Activated CD8-positive, alpha-beta memory T cell treated with anti-CD3 and anti-CD28 coated beads, Interleukin-2, amount 50 U/mL, for 1 hour (primary cell): ENCODE results near the gene SMIM10L2A.
A peak's percentile ranks its signal among the peaks of the same experiment; 100 is the strongest.
"Not testable (repeated sequence)": the region's sequence is repeated elsewhere in the genome, so short reads cannot be mapped to it uniquely, and the experiment has no call there.

Experiments used
- DNase-seq: peaks from one replicate; pipeline ENCODE4 v3.0.0-alpha.2; 2020; ENCODE audit errors: extremely low read depth

The SMIM10L2A gene

DNA sequence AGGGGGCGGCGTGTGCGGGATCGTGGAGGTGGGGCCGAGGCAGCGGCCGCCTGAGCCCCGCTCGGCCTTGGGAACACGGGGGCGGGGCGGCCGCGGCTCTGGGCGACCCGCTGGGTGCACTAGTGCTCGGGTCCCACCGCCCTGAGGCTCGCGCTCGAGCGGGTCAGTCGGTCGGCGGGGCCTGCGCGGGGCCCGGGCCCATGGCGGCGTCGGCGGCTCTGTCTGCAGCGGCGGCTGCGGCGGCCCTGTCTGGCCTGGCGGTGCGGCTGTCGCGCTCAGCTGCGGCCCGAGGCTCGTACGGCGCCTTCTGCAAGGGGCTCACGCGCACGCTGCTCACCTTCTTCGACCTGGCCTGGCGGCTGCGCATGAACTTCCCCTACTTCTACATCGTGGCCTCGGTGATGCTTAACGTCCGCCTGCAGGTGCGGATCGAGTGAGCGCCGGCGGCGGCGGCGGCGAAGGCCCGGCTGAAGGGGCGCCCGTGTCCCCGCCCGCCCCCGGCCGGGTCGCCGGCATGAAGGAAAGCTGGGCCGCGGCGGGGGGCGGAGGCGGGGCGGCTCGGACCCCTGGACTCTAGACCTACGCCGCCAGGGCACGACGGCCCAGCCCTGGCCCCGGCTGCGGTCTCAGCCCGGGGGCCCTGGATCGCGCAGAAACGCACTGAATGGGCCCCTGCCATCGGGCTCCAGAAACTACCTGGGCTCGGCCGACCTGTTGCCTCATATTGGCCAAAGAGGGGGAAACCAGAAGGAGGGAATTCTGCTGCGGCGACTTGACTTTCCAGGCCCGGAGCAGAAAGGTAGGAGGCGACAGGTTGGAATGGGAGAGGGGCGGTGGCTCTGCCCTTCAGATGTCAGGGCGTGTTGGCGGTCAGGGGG, at the start of gene SMIM10L2A:
Gene SMIM10L2A (plus strand): TSS at position 13 of the 878 bp plus-strand sequence. CDS start 188 bp downstream, at position 201.
- no peak for DNase-seq

DNA sequence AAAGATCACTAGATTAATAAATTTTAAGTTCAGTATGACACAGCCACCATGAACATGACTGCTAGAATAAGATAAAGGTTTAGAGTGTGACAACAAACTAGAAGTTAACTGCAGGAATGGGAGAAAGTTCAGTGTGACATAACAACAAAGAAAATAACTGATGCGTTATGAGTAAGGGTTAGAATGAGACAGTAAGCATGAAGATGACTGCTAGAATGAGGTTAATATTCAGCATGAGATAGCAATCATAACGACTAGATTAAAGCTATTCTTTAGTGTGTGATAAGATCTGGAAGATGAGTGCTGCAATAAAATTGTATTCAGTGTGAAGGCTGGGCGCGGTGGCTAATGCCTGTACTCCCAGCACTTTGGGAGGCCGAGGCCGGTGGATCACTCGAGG, 48.4 kb upstream of the SMIM10L2A start:
- DNase-seq: no peak

DNA sequence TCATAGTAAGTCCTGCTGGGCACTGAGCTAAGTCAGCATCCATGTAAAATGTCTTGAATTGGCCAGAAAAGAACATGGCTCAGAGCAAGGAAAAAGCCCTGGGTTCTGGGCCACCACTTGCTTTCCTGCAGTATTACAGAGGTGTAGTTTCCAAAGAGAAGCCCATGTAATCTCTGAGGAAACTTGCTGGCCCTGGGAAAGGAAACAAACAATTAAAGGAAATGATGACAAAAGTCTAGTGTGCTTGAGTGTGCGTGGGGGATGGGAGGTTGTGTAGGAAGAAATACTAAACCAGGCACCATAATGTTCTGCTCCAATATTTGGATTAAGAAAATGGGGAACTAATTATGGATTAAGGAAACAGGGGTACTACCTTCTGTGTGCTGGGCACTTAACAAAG, 39.5 kb upstream of the SMIM10L2A start:
- DNase-seq: no peak

DNA sequence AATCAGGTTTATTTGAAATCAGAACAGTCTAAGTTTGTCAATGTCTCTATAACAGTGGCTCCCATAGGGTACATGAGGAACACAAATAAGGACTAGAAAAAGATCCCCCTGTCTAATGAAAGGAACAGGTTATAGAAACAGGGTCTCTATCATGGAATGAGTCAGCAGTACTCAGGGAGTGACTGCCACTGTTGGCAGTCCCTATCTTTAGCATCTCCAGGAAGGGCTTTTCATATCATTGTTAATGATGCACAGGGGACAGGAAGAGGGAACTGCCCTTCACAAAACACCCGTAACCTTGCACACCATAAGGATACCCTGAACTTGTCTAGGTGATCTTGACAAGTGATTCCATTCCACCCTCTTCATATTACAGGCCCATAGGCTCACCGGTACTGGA, 38.5 kb upstream of the SMIM10L2A start:
- no peak for DNase-seq

DNA sequence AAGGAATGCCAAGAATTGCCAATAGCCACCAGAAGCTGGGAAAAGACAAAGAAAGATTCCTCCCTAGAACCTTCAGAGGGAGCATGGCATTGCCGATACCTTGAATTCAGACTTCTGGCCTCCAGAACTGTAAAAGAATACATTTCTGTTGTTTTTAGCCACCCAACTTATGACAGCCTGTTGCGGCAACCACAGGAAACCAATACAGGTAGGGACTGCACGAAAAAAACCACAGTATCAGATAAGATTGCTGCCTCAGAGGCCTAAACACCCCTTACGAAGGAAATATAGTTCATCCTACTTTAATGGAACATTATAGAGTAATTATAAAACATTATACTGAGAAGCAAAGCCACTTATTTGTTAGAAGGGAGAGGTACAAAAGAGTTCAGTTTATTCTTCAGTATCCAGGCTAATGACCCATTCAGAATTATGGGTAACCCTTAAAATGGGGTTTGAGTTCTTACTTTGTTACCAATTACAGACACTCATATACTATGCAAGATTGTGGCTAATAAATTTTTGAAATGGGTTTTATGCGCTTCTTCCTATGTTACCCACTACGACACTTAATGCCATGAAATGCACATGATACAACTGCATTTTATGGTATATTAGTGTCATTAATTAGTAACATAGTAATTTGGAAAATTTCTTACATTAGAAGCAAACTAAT, 37.4 kb upstream of the SMIM10L2A start:
- no peak for DNase-seq

DNA sequence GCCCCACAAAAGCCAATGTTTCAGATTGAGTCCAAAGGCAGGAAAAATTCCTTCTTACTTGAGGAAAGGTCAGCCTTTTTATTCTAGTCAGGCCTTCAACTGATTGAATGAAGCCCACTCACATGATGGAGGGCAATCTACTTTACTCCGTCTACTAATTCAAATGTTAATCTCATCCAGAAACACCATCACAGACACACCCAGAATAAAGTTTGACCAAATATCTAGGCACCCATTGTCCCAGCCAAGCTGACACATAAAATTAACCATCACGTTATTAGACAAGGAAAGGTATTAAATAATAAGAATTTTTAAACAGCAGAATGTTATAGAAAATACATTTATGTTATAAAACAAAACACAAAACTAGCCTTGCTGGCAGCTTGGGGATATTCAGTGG, 32.9 kb upstream of the SMIM10L2A start:
- no peak for DNase-seq

DNA sequence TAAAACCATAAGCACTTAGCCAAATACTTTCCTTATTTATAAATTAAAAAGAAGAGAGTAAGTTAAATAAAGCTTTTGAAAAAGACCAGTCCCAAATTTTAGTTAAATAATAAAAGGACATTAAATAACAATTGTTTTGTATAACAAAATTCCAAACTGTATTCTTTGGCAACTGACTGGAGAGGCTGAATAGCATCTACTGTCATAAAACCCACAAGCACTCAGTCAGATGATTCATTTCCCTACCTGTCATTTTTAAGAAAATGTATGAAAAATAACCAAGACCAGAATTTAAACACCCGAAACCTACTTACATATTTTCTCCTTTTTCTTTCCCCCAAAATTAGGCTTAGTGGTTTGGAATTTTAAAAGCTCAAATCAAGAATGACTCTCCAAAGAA, 32.5 kb upstream of the SMIM10L2A start:
- no peak for DNase-seq

DNA sequence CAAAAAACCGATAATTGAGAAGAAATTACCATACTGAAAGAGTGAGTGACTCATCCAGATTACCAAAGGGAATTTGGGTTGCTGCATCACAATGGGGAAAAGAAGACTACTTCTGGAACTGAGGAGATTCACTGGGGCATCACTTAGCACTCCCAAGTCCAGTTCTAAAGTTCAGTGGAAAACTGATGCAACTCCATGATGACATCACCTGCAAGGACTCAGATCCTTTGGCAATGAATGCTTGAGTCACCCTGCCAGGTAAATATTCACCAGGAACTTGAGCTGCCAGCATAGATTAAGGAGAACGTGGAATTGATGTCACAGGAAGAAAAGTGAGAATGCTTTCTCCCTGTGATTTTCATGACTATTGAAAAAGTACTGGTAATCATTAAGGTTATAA, 32.0 kb upstream of the SMIM10L2A start:
- no peak for DNase-seq

DNA sequence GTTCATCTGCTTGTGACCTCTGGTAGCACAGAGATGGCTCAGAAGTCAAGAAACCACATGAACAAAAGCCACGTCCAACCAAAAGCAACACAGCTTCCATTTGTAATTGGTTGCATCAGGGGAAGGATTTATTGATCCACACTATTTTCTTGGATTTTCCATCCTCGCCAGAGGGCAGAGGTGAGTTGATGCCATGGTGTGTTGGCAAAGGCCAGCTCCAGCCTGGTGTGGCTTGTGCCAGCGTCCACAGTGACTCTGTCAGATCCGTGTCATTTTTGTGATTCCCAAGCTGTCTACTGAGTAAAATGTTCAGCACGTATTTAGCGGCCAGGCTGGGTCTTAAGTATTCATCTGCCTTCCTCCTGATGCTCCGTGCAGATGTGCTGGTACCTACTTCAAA, 30.0 kb upstream of the SMIM10L2A start:
- no peak for DNase-seq

DNA sequence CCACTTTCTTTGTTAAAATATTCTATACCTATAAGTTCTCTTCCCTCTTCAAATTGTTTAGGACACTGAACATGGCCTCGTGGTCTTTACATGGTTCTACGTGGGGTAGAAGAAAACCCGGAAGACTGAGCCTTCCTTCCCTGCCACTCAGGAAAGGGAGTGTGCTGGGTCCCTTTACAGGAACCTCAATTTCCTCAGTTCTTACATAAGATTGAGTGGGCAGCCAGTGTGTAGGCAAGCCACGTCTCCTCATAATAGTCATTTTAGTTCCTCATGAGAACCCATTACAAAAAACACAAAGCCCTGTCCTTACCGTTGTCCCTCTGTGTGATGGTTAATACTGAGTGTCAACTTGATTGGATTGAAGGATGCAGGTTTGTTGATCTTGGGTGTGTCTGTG, 28.7 kb upstream of the SMIM10L2A start:
- DNase-seq: no peak

DNA sequence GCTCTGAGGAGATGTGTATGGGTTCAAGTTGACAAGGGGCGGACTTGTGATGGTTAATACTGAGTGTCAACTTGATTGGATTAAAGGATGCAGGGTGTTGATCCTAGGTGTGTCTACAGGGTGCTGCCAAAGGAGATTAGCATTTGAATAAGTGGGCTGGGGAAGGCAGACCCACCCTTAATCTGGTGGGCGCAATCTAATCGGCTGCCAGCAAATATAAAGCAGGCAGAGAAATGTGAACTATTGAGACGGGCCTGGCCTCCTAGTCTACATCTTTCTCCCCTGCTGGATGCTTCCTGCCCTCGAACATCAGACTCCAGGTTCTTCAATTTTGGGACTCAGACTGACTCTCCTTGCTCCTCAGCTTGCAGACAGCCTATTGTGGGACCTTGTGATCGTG, 26.7 kb upstream of the SMIM10L2A start:
- no peak for DNase-seq

DNA sequence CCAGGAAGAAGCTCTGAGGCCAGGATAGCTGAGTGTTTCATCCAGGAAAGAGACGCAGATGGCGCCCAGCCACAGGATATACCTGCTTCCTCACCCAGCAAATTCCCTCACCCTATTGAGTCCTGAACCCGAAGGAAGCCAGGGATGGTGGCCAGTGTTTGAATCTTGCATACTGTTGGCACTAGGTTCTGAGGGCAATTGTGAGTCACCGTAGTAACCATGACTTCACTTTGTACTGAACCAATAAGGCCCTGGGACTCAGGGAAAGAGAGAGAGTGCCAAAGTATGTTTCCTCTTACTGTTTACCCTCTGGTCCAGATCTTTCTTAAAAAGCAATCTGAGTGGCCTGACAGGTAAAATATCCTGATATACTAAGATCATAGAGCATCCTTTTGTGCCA, 25.6 kb upstream of the SMIM10L2A start:
- no peak for DNase-seq

DNA sequence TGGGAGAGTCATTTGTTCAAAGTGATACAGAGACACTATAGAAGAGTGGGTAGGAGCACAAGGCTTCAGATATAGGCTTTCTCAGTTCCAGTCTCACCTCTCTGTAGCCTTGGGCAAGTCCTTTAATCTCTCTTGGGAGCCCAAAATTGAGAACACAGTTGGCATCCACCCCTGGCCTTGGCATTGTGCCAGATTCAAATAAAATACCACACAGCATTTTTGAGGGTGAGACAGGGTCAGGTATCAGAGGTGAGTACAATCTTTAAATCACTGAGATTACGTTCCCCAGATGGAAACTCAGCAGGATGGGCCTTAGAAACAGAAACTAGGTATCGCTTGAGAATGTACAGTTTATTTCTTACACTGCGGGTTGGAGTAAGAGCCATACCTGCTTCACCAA, 25.2 kb upstream of the SMIM10L2A start:
- no peak for DNase-seq

DNA sequence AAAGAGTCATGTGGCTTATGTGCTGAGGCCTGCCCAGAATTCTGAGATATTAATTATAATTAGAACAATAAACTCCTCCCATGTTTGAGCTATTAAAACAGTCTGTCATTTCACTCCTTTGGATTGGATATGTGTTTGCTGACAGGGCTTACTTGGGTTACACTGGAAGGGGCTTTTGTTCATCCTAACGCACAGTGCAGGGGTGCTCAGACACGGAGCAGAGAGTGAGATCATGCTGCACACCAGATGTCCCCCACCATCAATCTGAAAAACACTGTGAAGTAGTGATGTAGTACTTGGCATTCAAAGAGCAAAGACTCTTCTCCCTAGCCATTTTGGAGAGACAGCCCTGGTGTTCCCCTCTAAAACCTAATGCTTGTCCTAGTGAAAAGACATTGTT, 24.1 kb upstream of the SMIM10L2A start:
- no peak for DNase-seq

DNA sequence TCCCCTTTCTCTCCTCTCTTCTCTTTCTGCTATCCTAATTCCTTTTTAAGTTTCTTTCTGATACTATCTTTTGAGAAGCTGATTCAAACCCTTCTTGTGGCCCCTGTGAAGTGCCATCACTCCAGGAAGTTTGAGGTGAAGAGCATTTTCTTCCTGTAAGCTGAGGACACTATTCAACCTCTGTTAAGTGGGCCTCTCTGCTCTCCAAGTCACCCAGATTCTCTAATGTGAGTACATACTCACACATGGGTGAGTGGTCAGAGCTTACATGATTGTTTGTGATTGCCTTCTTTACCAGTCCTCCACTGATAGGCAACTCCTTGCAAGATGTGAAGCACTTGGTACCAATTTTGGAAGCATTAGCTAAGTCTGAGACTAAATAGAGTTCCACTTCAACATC, 18.4 kb upstream of the SMIM10L2A start:
- no peak for DNase-seq

DNA sequence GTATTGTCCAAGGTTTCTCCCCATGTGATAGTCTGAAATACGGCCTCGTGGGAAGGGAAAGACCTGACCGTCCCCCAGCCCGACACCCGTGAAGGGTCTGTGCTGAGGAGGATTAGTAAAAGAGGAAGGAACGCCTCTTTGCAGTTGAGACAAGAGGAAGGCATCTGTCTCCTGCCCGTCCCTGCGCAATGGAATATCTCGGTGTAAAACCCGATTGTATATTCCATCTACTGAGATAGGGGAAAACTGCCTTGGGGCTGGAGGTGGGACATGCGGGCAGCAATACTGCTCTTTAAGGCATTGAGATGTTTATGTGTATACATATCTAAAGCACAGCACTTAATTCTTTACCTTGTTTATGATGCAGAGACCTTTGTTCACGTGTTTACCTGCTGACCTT, 15.3 kb upstream of the SMIM10L2A start:
- DNase-seq: not testable (repeated sequence)

DNA sequence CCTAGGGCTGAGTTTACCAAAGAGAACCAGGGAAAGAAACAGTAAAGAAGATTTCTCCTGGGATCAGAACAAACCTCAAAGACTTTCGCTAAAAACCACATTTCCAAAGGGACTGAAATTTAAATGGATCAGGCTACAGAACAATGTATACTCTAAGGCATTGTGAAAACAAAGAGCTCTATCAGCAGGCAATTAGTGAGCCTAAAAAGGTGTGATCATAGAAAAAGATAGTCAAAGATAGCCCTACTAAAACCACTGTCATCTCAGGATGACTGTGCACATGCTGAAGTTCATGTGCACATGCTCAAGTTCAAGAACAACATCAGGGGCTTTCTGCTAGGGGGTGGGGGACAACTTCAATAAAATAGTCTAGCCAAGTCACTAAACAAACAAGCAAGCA, 12.9 kb upstream of the SMIM10L2A start:
- no peak for DNase-seq

DNA sequence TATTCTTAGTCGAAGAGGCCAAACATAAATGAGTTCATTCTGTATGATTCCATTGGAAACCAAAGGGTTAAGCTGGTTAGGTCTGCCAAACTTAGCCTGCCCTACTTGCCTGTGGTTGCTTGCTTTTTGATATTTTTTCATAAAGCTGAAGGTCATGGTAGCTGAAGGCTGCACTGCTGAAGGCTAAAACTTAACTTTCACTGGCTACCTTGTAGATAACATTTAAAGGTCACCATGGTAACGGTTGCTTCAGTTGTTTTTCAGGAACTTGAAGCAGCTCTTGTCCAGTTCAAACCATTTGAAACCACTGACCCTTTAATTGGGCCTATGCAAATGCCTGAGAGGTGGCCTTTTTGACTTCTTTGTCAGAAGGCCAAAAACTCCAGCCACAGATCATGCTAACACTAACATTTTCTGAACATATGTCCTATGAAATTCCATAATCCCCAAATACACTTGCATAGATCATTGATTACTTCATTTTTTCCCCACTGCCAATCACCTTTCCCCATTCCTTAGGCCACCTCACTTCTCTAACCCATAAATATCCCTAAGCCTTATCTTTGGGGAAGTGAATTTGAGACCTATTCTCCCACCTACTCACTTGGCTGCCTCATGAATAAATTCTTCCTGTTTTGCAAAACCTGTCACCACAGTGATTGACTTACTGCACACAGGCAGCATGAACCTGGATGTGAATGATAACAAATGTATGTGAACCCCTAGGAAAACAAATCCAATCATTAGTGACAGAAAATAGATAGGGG, 10.7 kb upstream of the SMIM10L2A start:
- no peak for DNase-seq

DNA sequence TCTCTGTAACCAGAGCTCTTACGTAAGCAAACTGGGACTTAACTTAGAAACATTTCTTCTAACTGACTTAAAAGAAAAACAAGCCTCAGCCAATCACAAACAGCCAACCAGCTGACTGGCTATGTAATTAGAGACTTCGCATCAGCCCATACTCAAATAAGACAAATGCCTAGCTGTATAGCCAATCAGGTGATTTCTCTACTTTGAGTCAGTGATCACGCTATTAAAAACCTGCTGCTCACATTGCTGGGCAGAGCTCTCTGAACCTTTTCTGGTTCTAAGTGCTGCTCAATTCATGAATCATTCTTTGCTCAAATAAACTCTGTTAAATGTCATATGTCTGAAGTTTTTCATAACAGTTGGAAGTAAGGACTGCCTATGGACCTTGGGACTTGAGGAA, 9.9 kb upstream of the SMIM10L2A start:
- DNase-seq: no peak

DNA sequence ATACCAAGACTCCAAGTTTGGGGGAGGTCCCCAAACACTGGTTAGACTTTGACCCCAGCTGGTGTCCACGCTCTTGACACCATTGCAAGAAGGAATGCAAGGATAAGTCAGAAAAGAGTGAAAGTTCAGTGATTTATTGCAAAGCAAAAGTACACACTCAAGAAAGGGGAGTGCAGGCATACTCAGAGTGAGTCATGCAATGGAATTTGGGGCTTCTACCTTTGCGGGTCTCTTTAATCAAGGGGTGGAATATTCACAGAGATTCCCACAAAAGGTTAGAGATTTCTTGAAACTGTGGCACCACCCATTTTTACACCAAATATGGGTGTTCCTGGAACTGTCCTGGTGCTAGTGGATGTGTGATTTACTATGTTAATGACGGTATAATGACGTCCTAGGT, 5.2 kb upstream of the SMIM10L2A start:
- no peak for DNase-seq

DNA sequence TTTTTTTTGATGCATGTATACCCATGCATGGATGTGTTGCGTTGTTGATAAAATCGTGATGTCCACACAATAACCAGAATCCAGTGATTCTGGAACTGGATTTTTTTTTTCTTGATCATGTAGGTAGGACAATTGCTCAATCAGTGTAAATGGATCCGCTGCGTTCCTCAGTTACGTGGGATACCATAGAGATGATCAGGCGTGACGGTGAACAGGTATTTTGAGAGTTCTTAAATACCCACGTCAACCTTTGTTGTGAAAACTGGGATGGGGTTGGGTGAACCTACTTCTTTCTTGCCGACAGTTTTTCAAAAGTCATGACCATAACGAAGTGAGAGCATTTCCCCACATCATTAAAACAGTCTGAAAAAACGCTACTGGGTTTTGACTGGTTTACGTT, 913 bp upstream of the SMIM10L2A start:
- DNase-seq: no peak

DNA sequence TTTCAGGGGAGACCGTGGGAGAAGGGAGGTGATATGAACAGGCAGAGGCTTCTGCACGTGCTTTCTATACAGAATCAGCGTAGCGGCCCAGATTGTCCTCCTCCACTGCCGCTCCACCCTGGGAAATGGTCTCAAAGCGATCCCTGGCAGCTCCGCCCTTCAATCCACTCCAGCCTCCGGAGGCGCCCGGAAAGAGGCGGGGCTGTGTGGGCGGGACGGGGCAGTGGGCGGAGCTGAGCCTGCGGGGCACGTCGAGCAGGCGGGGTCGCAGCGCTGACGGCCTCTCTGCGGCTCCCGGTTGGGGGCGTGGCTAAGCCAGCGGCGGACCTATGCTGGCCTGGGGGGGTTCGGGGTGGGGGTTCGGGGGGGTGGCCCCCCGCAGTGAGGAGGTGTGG, 210 bp upstream of the SMIM10L2A start:
- DNase-seq: peak; percentile 62

DNA sequence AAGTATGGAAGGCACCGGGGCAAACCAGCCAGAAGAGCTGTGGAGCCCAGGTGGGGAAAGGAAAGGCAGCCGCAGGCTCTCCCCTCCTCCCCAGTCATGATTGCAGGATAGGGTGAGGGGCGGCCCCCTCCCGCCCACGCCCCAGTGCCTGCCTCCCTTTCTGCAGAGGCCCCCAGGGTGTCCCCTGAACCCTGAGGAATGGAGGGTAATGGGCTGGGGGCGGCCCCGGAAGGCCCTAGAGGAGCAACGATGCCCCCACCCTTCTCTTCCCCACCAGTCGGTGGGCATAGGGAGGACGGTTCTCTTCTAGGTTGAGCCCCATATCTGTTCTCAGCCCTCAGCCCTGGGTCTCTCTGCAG, 1.0 kb downstream of the SMIM10L2A start:
- not testable (repeated sequence) for DNase-seq
